DOHH2 (cell line): ENCODE data around the gene CPD.

Experiments used
- H3F3A ChIP-seq: fragments of 200-600 bp; sonication (generic), shearing (Covaris generic); 2 replicates; pipeline ENCODE4 v1.6.0; 2016; ENCODE audit warnings: antibody characterized with exemption, mild to moderate bottlenecking; ENCODE audit not compliant: control insufficient read depth, insufficient read depth
- H3K27ac ChIP-seq: fragments of 200-600 bp; sonication (generic); 2 replicates; pipeline ENCODE4 v1.5.1; 2014; ENCODE audit warnings: low read depth, mild to moderate bottlenecking, low read length, moderate library complexity
- H3K27me3 ChIP-seq: fragments of 200-600 bp; sonication (generic); 2 replicates; pipeline ENCODE4 v1.6.1; 2014; ENCODE audit warnings: mild to moderate bottlenecking, low read length, mixed read lengths; ENCODE audit not compliant: control insufficient read depth
- H3K36me3 ChIP-seq: fragments of 200-600 bp; sonication (generic); 2 replicates; pipeline ENCODE4 v1.6.1; 2014; ENCODE audit warnings: mild to moderate bottlenecking, low read length, moderate library complexity, mixed read lengths; ENCODE audit not compliant: control insufficient read depth
- H3K4me1 ChIP-seq: fragments of 200-600 bp; sonication (generic); 2 replicates; pipeline ENCODE4 v1.6.1; 2014; ENCODE audit warnings: mild to moderate bottlenecking, low read length, mixed read lengths; ENCODE audit not compliant: control insufficient read depth
- H3K4me2 ChIP-seq: fragments of 200-600 bp; sonication (generic); 2 replicates; pipeline ENCODE4 v1.6.0; 2014; ENCODE audit warnings: mild to moderate bottlenecking, low read length, moderate library complexity
- H3K4me3 ChIP-seq: fragments of 200-600 bp; sonication (generic); 2 replicates; pipeline ENCODE4 v1.5.1; 2014; ENCODE audit warnings: mild to moderate bottlenecking, low read length, mixed read lengths
- H3K79me2 ChIP-seq: fragments of 200-600 bp; sonication (generic); 2 replicates; pipeline ENCODE4 v1.6.1; 2014; ENCODE audit warnings: mild to moderate bottlenecking, low read length, mixed read lengths; ENCODE audit not compliant: control insufficient read depth
- H3K9me2 ChIP-seq: fragments of 200-600 bp; sonication (generic); replicated peaks from 2 replicates; pipeline ENCODE4 v1.6.1; 2014; ENCODE audit warnings: mild to moderate bottlenecking, low read length, mixed read lengths; ENCODE audit not compliant: control insufficient read depth
- H3K9me3 ChIP-seq: fragments of 200-600 bp; sonication (generic); 2 replicates; pipeline ENCODE4 v1.6.1; 2014; ENCODE audit warnings: antibody characterized with exemption, low read length, mixed read lengths; ENCODE audit not compliant: control insufficient read depth, insufficient read depth
- H4K20me1 ChIP-seq: fragments of 200-600 bp; sonication (generic); 2 replicates; pipeline ENCODE4 v1.6.0; 2014; ENCODE audit warnings: low read depth, mild to moderate bottlenecking, antibody characterized with exemption, low read length, moderate library complexity; ENCODE audit not compliant: control insufficient read depth, insufficient read depth
- CTCF ChIP-seq: fragments of 200-600 bp; sonication (generic); IDR thresholded peaks from one replicate; pipeline ENCODE4 v1.5.1; 2014; ENCODE audit warnings: antibody characterized with exemption, mild to moderate bottlenecking, low read depth, low read length; ENCODE audit not compliant: poor library complexity, severe bottlenecking
- EZH2phosphoT487 ChIP-seq: fragments of 200-600 bp; sonication (generic); IDR thresholded peaks from 2 replicates; pipeline ENCODE4 v1.6.1; 2017; ENCODE audit warnings: borderline replicate concordance, mild to moderate bottlenecking, antibody characterized with exemption, low read length, moderate library complexity, mixed read lengths

Gene CPD

GRCh38 chr17:30372755-30373154 is 6.0 kb upstream of the CPD start:
- no peaks in the 10 kb centered on the region for H3K79me2 ChIP-seq
- no peaks in the 10 kb centered on the region for H3K36me3 ChIP-seq
- TF ChIP-seq EZH2phosphoT487 (no peak), CTCF (peak; percentile 22)
- no peaks in the 10 kb centered on the region for H4K20me1 ChIP-seq
- no peaks in the 10 kb centered on the region for H3K9me2 ChIP-seq
- H3K27ac ChIP-seq = no peak overlapping the region
- H3K4me3 ChIP-seq = no peak overlapping the region
- H3K27me3 ChIP-seq = peaks cover 11% of the 10 kb centered on the region; the same call in 1 of the 2 replicates
- H3F3A ChIP-seq = no peaks in the 10 kb centered on the region
- H3K4me2 ChIP-seq = no peak overlapping the region
- no peaks in the 10 kb centered on the region for H3K9me3 ChIP-seq
- H3K4me1 ChIP-seq = no peaks in the 10 kb centered on the region

GRCh38 chr17:30375661-30376060 is 3.1 kb upstream of the CPD start:
- Histone ChIP-seq H4K20me1 (no peaks in the 10 kb centered on the region), H3K4me1 (peaks cover 19% of the 10 kb centered on the region), H3K27me3 (peaks cover 8% of the 10 kb centered on the region; the same call in 1 of the 2 replicates), H3F3A (no peaks in the 10 kb centered on the region), H3K4me3 (no peak overlapping the region), H3K36me3 (no peaks in the 10 kb centered on the region), H3K27ac (no peak overlapping the region), H3K79me2 (peaks cover 17% of the 10 kb centered on the region), H3K9me2 (no peaks in the 10 kb centered on the region), H3K4me2 (no peak overlapping the region), H3K9me3 (no peaks in the 10 kb centered on the region)
- TF ChIP-seq CTCF (no peak), EZH2phosphoT487 (no peak)

GRCh38 chr17:30376621-30377452 is 1.9 kb upstream of the CPD start:
- H3K27me3 ChIP-seq = peaks cover 8% of the 10 kb centered on the region; the same call in 1 of the 2 replicates
- H3K79me2 ChIP-seq = peaks cover 26% of the 10 kb centered on the region
- H3K9me3 ChIP-seq = no peaks in the 10 kb centered on the region
- no peaks in the 10 kb centered on the region for H3K9me2 ChIP-seq
- H3K36me3 ChIP-seq = 0 out of 2 replicates have a peak, but pooled peaks cover 4% of the 10 kb centered on the region
- H3F3A ChIP-seq = no peaks in the 10 kb centered on the region
- H3K4me2 ChIP-seq = no peak overlapping the region
- no peak overlapping the region for H3K27ac ChIP-seq
- peaks cover 29% of the 10 kb centered on the region for H3K4me1 ChIP-seq
- H4K20me1 ChIP-seq = no peaks in the 10 kb centered on the region
- no peak overlapping the region for H3K4me3 ChIP-seq
- no peak for TF ChIP-seq EZH2phosphoT487
- TF ChIP-seq CTCF = no peak
